Smooth muscle cell (in vitro differentiated cells): ENCODE measurements around the gene GUCY1A2. TPM values are rescaled to one million over a fixed set of nuclear protein-coding genes. Genes with fewer than 3 reads are reported as not detected.

ENCODE experiments used
- DNase-seq: peaks from one replicate; lab custom pipeline; 2025; ENCODE audit not compliant: unreplicated experiment; lab: John Stamatoyannopoulos, UW
- H2AFZ ChIP-seq: fragments of 200-600 bp; sonication (generic); 2 replicates; pipeline ENCODE4 v1.6.0; 2016; ENCODE audit warnings: antibody characterized with exemption, low read depth, mild to moderate bottlenecking
- H3F3A ChIP-seq: fragments of 200-600 bp; sonication (generic); 2 replicates; pipeline ENCODE4 v1.6.0; 2017; ENCODE audit warnings: antibody characterized with exemption, low read depth
- H3K27ac ChIP-seq: fragments of 200-600 bp; sonication (generic); 2 replicates; pipeline ENCODE4 v1.5.1; 2016; ENCODE audit warnings: low read depth, mild to moderate bottlenecking
- H3K27me3 ChIP-seq: fragments of 200-600 bp; sonication (generic); 2 replicates; pipeline ENCODE4 v1.6.1; 2016; ENCODE audit warnings: low read depth, mild to moderate bottlenecking
- H3K36me3 ChIP-seq: fragments of 200-600 bp; sonication (generic); 2 replicates; pipeline ENCODE4 v1.5.1; 2016; ENCODE audit warnings: low read depth
- H3K4me1 ChIP-seq: fragments of 200-600 bp; sonication (generic); 2 replicates; pipeline ENCODE4 v1.5.1; 2016; ENCODE audit warnings: low read depth
- H3K4me2 ChIP-seq: fragments of 200-600 bp; sonication (generic); 2 replicates; pipeline ENCODE4 v1.6.0; 2016; ENCODE audit warnings: mild to moderate bottlenecking
- H3K4me3 ChIP-seq: fragments of 200-600 bp; sonication (generic); 2 replicates; pipeline ENCODE4 v1.5.1; 2016; ENCODE audit warnings: mild to moderate bottlenecking
- H3K79me2 ChIP-seq: fragments of 200-600 bp; sonication (generic); 2 replicates; pipeline ENCODE4 v1.6.0; 2016; ENCODE audit warnings: low read depth, mild to moderate bottlenecking
- H3K9ac ChIP-seq: fragments of 200-600 bp; sonication (generic); 2 replicates; pipeline ENCODE4 v1.6.0; 2016; ENCODE audit warnings: low read depth
- H3K9me3 ChIP-seq: fragments of 200-600 bp; sonication (generic); replicated peaks from 2 replicates; pipeline ENCODE4 v1.5.1; 2016; ENCODE audit warnings: low read depth
- H4K20me1 ChIP-seq: fragments of 200-600 bp; sonication (generic); 2 replicates; pipeline ENCODE4 v1.6.0; 2016; ENCODE audit warnings: low read depth
- WGBS: methylation state at CpG from one replicate; pipeline ENCODE4 v1.1.7; 2016; ENCODE audit warnings: low lambda C conversion rate; 5-methylcytosine and 5-hydroxymethylcytosine counted together
- polyA plus RNA-seq: library from polyadenylated mRNA; unstranded; fragments of >200 nt; fragmentation: Nextera tagmentation; extraction: Ambion mirVana; gene quantifications from 2 replicates; pipeline ENCODE4 v1.2.1, GENCODE V29; 2016
- total RNA-seq: library from RNA; depleted of rRNA; stranded (reverse); fragments of >200 nt; gene quantifications from 2 replicates; pipeline ENCODE4 v1.2.3, GENCODE V29; 2014
- TF ChIP-seq, protein P1 (sequence below): fragments of 200-600 bp; sonication (generic); IDR thresholded peaks from 2 replicates; pipeline ENCODE4 v1.5.1; 2017; ENCODE audit warnings: borderline replicate concordance, mild to moderate bottlenecking, antibody characterized with exemption; ENCODE audit not compliant: insufficient read depth, poor library complexity, severe bottlenecking

Gene GUCY1A2
- total and polyA plus RNA-seq, 2 experiments from 2014 or later = 0.08 to 1.1 TPM

DNA sequence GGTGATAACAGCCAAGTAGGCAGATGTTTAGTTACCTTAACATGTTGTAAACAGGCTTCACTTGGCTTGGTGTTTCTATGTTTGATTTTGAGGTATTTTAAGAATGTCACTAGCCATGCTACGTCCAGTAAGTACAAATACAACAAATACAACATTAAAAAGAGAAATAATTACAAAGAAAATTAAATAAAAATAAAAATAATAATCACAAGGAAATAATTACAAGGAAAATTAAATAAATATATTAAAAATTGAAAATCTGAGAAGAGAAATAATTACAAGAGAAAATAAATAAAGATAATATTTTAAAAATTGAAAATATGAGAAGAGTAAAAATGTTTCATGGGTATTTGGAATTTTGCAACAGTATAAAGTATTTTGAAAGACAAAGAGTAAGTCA, 103.9 kb downstream of the GUCY1A2 start:
- Histone ChIP-seq H3K9ac (no peak overlapping the region), H3F3A (no peaks in the 10 kb centered on the region), H3K4me1 (no peaks in the 10 kb centered on the region), H2AFZ (no peak overlapping the region), H3K27me3 (no peaks in the 10 kb centered on the region), H4K20me1 (no peaks in the 10 kb centered on the region), H3K79me2 (no peaks in the 10 kb centered on the region), H3K9me3 (no peaks in the 10 kb centered on the region), H3K4me3 (no peak overlapping the region), H3K4me2 (no peak overlapping the region), H3K27ac (no peak overlapping the region), H3K36me3 (no peaks in the 10 kb centered on the region)
- DNase-seq = no peak
- TF ChIP-seq, protein P1, sequence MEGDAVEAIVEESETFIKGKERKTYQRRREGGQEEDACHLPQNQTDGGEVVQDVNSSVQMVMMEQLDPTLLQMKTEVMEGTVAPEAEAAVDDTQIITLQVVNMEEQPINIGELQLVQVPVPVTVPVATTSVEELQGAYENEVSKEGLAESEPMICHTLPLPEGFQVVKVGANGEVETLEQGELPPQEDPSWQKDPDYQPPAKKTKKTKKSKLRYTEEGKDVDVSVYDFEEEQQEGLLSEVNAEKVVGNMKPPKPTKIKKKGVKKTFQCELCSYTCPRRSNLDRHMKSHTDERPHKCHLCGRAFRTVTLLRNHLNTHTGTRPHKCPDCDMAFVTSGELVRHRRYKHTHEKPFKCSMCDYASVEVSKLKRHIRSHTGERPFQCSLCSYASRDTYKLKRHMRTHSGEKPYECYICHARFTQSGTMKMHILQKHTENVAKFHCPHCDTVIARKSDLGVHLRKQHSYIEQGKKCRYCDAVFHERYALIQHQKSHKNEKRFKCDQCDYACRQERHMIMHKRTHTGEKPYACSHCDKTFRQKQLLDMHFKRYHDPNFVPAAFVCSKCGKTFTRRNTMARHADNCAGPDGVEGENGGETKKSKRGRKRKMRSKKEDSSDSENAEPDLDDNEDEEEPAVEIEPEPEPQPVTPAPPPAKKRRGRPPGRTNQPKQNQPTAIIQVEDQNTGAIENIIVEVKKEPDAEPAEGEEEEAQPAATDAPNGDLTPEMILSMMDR = no peak
- WGBS = 70% methylated on average over 1 of the region's 1 CpG

DNA sequence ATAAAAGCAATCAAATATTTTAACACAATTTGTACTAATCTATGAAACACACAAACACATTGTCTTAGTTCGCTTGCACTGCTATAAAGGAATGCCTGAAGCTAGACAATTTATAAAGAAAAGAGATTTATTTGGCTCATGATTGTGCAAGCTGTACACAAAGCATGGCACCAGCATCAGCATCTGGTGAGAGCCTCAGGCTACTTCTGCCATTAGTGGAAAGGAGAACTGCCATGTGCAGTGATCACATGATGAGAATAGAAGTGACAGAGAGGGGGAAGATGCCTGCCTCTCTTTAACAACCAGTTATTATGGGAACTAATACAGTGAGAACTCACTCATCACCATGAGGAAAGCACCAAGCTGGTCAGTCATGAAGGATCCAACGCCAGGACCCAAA, 105.1 kb downstream of the GUCY1A2 start:
- Histone ChIP-seq H3K4me2 (no peak overlapping the region), H3K36me3 (no peaks in the 10 kb centered on the region), H3K4me1 (no peaks in the 10 kb centered on the region), H3K79me2 (no peaks in the 10 kb centered on the region), H3K4me3 (no peak overlapping the region), H2AFZ (no peak overlapping the region), H3K27me3 (no peaks in the 10 kb centered on the region), H3K9me3 (no peaks in the 10 kb centered on the region), H4K20me1 (no peaks in the 10 kb centered on the region), H3K9ac (no peak overlapping the region), H3K27ac (no peak overlapping the region), H3F3A (no peaks in the 10 kb centered on the region)
- 88% methylated on average over 2 of the region's 2 CpGs for WGBS
- DNase-seq = no peak
- TF ChIP-seq, protein P1 = no peak

DNA sequence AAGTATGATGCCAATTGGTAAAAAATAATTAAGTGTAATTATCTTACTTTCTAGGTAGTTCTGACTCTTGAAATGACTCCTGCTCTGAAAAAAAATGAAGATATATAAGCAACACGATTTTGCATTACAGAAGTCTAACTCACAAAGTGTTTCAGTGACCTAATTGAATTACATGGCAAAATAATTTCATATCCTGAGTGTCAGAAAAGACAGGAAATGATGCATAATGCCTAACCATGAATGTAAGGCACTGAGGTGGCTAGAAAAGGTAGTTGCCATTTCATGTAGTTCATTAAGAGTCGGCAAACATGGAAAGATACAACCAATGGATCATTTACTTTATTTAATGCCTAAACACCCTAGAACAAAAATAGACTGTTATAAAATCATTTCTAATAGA, 113.5 kb downstream of the GUCY1A2 start:
- no peak overlapping the region for H3K4me2 ChIP-seq
- H3K27me3 ChIP-seq = no peaks in the 10 kb centered on the region
- no peaks in the 10 kb centered on the region for H3K36me3 ChIP-seq
- TF ChIP-seq, protein P1 = no peak
- no peaks in the 10 kb centered on the region for H3F3A ChIP-seq
- 88% methylated on average over 2 of the region's 2 CpGs for WGBS
- no peaks in the 10 kb centered on the region for H3K79me2 ChIP-seq
- no peak overlapping the region for H2AFZ ChIP-seq
- no peak overlapping the region for H3K27ac ChIP-seq
- no peaks in the 10 kb centered on the region for H4K20me1 ChIP-seq
- no peak overlapping the region for H3K9ac ChIP-seq
- no peak for DNase-seq
- no peaks in the 10 kb centered on the region for H3K4me1 ChIP-seq
- no peaks in the 10 kb centered on the region for H3K9me3 ChIP-seq
- H3K4me3 ChIP-seq = no peak overlapping the region

DNA sequence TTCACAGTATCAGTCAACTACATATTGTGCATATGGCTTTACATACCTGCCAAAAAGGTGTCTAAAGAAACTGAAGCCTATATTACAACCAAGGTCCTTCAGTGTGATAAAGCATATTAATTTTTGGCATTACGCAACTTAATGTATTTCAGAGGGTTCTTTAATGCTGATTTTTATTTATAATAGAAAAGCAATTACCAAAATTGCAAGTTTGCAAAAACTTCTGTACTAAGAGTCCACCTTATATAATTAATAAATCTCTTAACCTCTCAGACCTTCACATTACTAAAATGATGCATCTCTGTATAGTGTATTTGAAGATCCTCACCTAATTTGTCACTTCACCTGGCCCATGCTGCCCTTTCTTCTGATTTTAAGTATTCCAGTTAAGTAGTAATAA, 128.6 kb downstream of the GUCY1A2 start:
- Histone ChIP-seq H4K20me1 (no peaks in the 10 kb centered on the region), H2AFZ (no peak overlapping the region), H3K9ac (no peak overlapping the region), H3K4me1 (no peaks in the 10 kb centered on the region), H3K4me3 (no peak overlapping the region), H3K27me3 (no peaks in the 10 kb centered on the region), H3K79me2 (no peaks in the 10 kb centered on the region), H3K9me3 (no peaks in the 10 kb centered on the region), H3K27ac (no peak overlapping the region), H3K4me2 (no peak overlapping the region), H3K36me3 (no peaks in the 10 kb centered on the region), H3F3A (no peaks in the 10 kb centered on the region)
- 91% methylated on average over 1 of the region's 1 CpG for WGBS
- TF ChIP-seq, protein P1 = no peak
- DNase-seq = no peak
